ENCODE measurements around the gene RPTOR. TPM values are rescaled to one million over a fixed set of nuclear protein-coding genes. Genes with fewer than 3 reads are reported as not detected.

The RPTOR gene
- total and polyA plus RNA-seq, 2 experiments from 2014 or later, result 13.2 to 37.9 TPM

- H3K4me3 ChIP-seq, result no peak overlapping the region
- H3K36me3 ChIP-seq, result peaks cover 7% of the 10 kb centered on the region
- no peak overlapping the region for H3K27ac ChIP-seq
- peaks cover 31% of the 10 kb centered on the region for H3K27me3 ChIP-seq
- TF ChIP-seq CTCF (IDR thresholded peaks at IDR 0.05; ENCODE audit: low read depth, low read length), result no peak
- DNase-seq (ENCODE audit: low read depth in 1 of 2, low spot score in 1 of 2), result peak in 1 of 2 donors; percentile 66
- no peaks in the 10 kb centered on the region for H3K9me3 ChIP-seq (ENCODE audit: low read depth)
- no peaks in the 10 kb centered on the region for H3K4me1 ChIP-seq (ENCODE audit: low read depth)
These were observed 458.0 kb downstream of the RPTOR start for GRCh38 chr17:81002409-81003361.

- DNase-seq (ENCODE audit: low read depth in 1 of 2, low spot score in 1 of 2), result no peak
These were observed 459.3 kb downstream of the RPTOR start for GRCh38 chr17:81003711-81004475.

GRCh38 chr17:81006891-81007290 lies 462.3 kb downstream of the RPTOR start:
- H3K4me1 ChIP-seq (ENCODE audit: low read depth), result no peaks in the 10 kb centered on the region
- no peaks in the 10 kb centered on the region for H3K9me3 ChIP-seq (ENCODE audit: low read depth)
- no peak for DNase-seq (ENCODE audit: low read depth in 1 of 2, low spot score in 1 of 2)
- TF ChIP-seq CTCF (IDR thresholded peaks at IDR 0.05; ENCODE audit: low read depth, low read length), result no peak
- H3K27me3 ChIP-seq, result peaks cover 31% of the 10 kb centered on the region
- no peak overlapping the region for H3K4me3 ChIP-seq
- H3K27ac ChIP-seq, result no peak overlapping the region
- no peaks in the 10 kb centered on the region for H3K36me3 ChIP-seq

More at GRCh38 chr17:81003711-81004475, 459.3 kb downstream of the RPTOR start:
- Histone ChIP-seq H3K27me3 (peaks cover 31% of the 10 kb centered on the region), H3K27ac (no peak overlapping the region), H3K4me1 (ENCODE audit: low read depth) (no peaks in the 10 kb centered on the region), H3K4me3 (peak overlapping the region; percentile 29), H3K36me3 (peaks cover 2% of the 10 kb centered on the region), H3K9me3 (ENCODE audit: low read depth) (no peaks in the 10 kb centered on the region)
- TF ChIP-seq CTCF (IDR thresholded peaks at IDR 0.05; ENCODE audit: low read depth, low read length), result no peak

- Histone ChIP-seq H3K4me3 (no peak overlapping the region), H3K4me1 (ENCODE audit: low read depth) (no peaks in the 10 kb centered on the region), H3K9me3 (ENCODE audit: low read depth) (no peaks in the 10 kb centered on the region), H3K27me3 (peaks cover 31% of the 10 kb centered on the region), H3K27ac (no peak overlapping the region), H3K36me3 (no peaks in the 10 kb centered on the region)
- no peak for TF ChIP-seq CTCF (IDR thresholded peaks at IDR 0.05; ENCODE audit: low read depth, low read length)
- no peak for DNase-seq (ENCODE audit: low read depth in 1 of 2, low spot score in 1 of 2)
These were observed 463.5 kb downstream of the RPTOR start for GRCh38 chr17:81008140-81008539.

GRCh38 chr17:81009136-81009535 lies 464.5 kb downstream of the RPTOR start:
- DNase-seq (ENCODE audit: low read depth in 1 of 2, low spot score in 1 of 2), result no peak
- H3K27me3 ChIP-seq, result peaks cover 23% of the 10 kb centered on the region

More at GRCh38 chr17:81009136-81009535, 464.5 kb downstream of the RPTOR start:
- H3K9me3 ChIP-seq (ENCODE audit: low read depth), result no peaks in the 10 kb centered on the region
- H3K27ac ChIP-seq, result no peak overlapping the region
- no peaks in the 10 kb centered on the region for H3K4me1 ChIP-seq (ENCODE audit: low read depth)
- no peaks in the 10 kb centered on the region for H3K36me3 ChIP-seq
- no peak for TF ChIP-seq CTCF (IDR thresholded peaks at IDR 0.05; ENCODE audit: low read depth, low read length)
- H3K4me3 ChIP-seq, result no peak overlapping the region

Measured in cardiac muscle cell (in vitro differentiated cells and primary cell).